ENCODE results near the gene C22orf39. TPM values are rescaled to one million over a fixed set of nuclear protein-coding genes. Genes with fewer than 3 reads are reported as not detected.

The C22orf39 gene
- total RNA-seq, 1 experiment from 2014 or later, result 39.0 TPM

GRCh38 chr22:19471572-19471971 is 24.1 kb upstream of the C22orf39 start:
- Histone ChIP-seq H2AFZ (ENCODE audit: low read length) (no peak overlapping the region), H3K4me3 (ENCODE audit: low read length) (no peak overlapping the region), H3K4me2 (ENCODE audit: low read depth, low read length, poor library complexity, severe bottlenecking) (no peak overlapping the region), H3K27me3 (ENCODE audit: low read length) (no peaks in the 10 kb centered on the region), H4K20me1 (ENCODE audit: insufficient read depth, low read depth, low read length) (peaks cover 3% of the 10 kb centered on the region; the same call in 1 of the 2 replicates), H3K4me1 (ENCODE audit: low read length) (peaks cover 7% of the 10 kb centered on the region), H3K79me2 (ENCODE audit: low read length) (peaks cover 34% of the 10 kb centered on the region), H3K9me3 (ENCODE audit: low read length) (no peaks in the 10 kb centered on the region), H3K36me3 (ENCODE audit: insufficient read depth, low read length) (peaks cover 36% of the 10 kb centered on the region; the same call in 1 of the 2 replicates), H3K27ac (ENCODE audit: low read length) (no peak overlapping the region), H3K9ac (ENCODE audit: low read length) (no peak overlapping the region), H3K9me2 (replicated peaks; ENCODE audit: insufficient read depth, low read length) (no peaks in the 10 kb centered on the region)
- no peak for DNase-seq

- DNase-seq, result no peak
- Histone ChIP-seq H3K9me3 (ENCODE audit: low read length) (no peaks in the 10 kb centered on the region), H2AFZ (ENCODE audit: low read length) (no peak overlapping the region), H3K4me2 (ENCODE audit: low read depth, low read length, poor library complexity, severe bottlenecking) (no peak overlapping the region), H3K9me2 (replicated peaks; ENCODE audit: insufficient read depth, low read length) (no peaks in the 10 kb centered on the region), H3K4me3 (ENCODE audit: low read length) (no peak overlapping the region), H3K9ac (ENCODE audit: low read length) (no peak overlapping the region), H3K79me2 (ENCODE audit: low read length) (peaks cover 21% of the 10 kb centered on the region), H4K20me1 (ENCODE audit: insufficient read depth, low read depth, low read length) (peaks cover 3% of the 10 kb centered on the region; the same call in 1 of the 2 replicates), H3K4me1 (ENCODE audit: low read length) (no peaks in the 10 kb centered on the region), H3K27me3 (ENCODE audit: low read length) (no peaks in the 10 kb centered on the region), H3K27ac (ENCODE audit: low read length) (no peak overlapping the region), H3K36me3 (ENCODE audit: insufficient read depth, low read length) (peaks cover 31% of the 10 kb centered on the region; the same call in 1 of the 2 replicates)
Measured at GRCh38 chr22:19470010-19470409, 22.5 kb upstream of the C22orf39 start.

- no peak for DNase-seq
- H3K9ac ChIP-seq (ENCODE audit: low read length), result no peak overlapping the region
- no peaks in the 10 kb centered on the region; the same call in 1 of the 2 replicates for H4K20me1 ChIP-seq (ENCODE audit: insufficient read depth, low read depth, low read length)
- no peaks in the 10 kb centered on the region for H3K9me3 ChIP-seq (ENCODE audit: low read length)
- H3K4me1 ChIP-seq (ENCODE audit: low read length), result no peaks in the 10 kb centered on the region
- H3K36me3 ChIP-seq (ENCODE audit: insufficient read depth, low read length), result peaks cover 30% of the 10 kb centered on the region; the same call in 1 of the 2 replicates
- H3K79me2 ChIP-seq (ENCODE audit: low read length), result peaks cover 17% of the 10 kb centered on the region
- no peak overlapping the region for H3K4me2 ChIP-seq (ENCODE audit: low read depth, low read length, poor library complexity, severe bottlenecking)
- no peak overlapping the region for H3K27ac ChIP-seq (ENCODE audit: low read length)
- H3K4me3 ChIP-seq (ENCODE audit: low read length), result no peak overlapping the region
- no peaks in the 10 kb centered on the region for H3K9me2 ChIP-seq (replicated peaks; ENCODE audit: insufficient read depth, low read length)
- no peaks in the 10 kb centered on the region for H3K27me3 ChIP-seq (ENCODE audit: low read length)
- no peak overlapping the region for H2AFZ ChIP-seq (ENCODE audit: low read length)
Measured at GRCh38 chr22:19469421-19469820, 21.9 kb upstream of the C22orf39 start.

GRCh38 chr22:19467912-19468311 is 20.4 kb upstream of the C22orf39 start:
- Histone ChIP-seq H3K4me3 (ENCODE audit: low read length) (no peak overlapping the region), H3K9me3 (ENCODE audit: low read length) (no peaks in the 10 kb centered on the region), H3K4me1 (ENCODE audit: low read length) (no peaks in the 10 kb centered on the region), H3K36me3 (ENCODE audit: insufficient read depth, low read length) (peaks cover 42% of the 10 kb centered on the region; the same call in 1 of the 2 replicates), H3K27ac (ENCODE audit: low read length) (no peak overlapping the region), H2AFZ (ENCODE audit: low read length) (no peak overlapping the region), H4K20me1 (ENCODE audit: insufficient read depth, low read depth, low read length) (no peaks in the 10 kb centered on the region; the same call in 1 of the 2 replicates), H3K4me2 (ENCODE audit: low read depth, low read length, poor library complexity, severe bottlenecking) (no peak overlapping the region), H3K79me2 (ENCODE audit: low read length) (peaks cover 10% of the 10 kb centered on the region), H3K27me3 (ENCODE audit: low read length) (no peaks in the 10 kb centered on the region), H3K9ac (ENCODE audit: low read length) (no peak overlapping the region), H3K9me2 (replicated peaks; ENCODE audit: insufficient read depth, low read length) (no peaks in the 10 kb centered on the region)
- no peak for DNase-seq

GRCh38 chr22:19466848-19467752 is 19.6 kb upstream of the C22orf39 start:
- Histone ChIP-seq H3K4me2 (ENCODE audit: low read depth, low read length, poor library complexity, severe bottlenecking) (no peak overlapping the region), H3K9me2 (replicated peaks; ENCODE audit: insufficient read depth, low read length) (no peaks in the 10 kb centered on the region), H3K4me1 (ENCODE audit: low read length) (no peaks in the 10 kb centered on the region), H4K20me1 (ENCODE audit: insufficient read depth, low read depth, low read length) (no peaks in the 10 kb centered on the region; the same call in 1 of the 2 replicates), H3K4me3 (ENCODE audit: low read length) (no peak overlapping the region), H2AFZ (ENCODE audit: low read length) (no peak overlapping the region), H3K27ac (ENCODE audit: low read length) (no peak overlapping the region), H3K27me3 (ENCODE audit: low read length) (no peaks in the 10 kb centered on the region), H3K79me2 (ENCODE audit: low read length) (0 out of 2 replicates have a peak, but pooled peaks cover 6% of the 10 kb centered on the region), H3K9ac (ENCODE audit: low read length) (no peak overlapping the region), H3K36me3 (ENCODE audit: insufficient read depth, low read length) (peaks cover 42% of the 10 kb centered on the region; the same call in 1 of the 2 replicates), H3K9me3 (ENCODE audit: low read length) (no peaks in the 10 kb centered on the region)
- no peak for DNase-seq

GRCh38 chr22:19466126-19466716 is 18.7 kb upstream of the C22orf39 start:
- Histone ChIP-seq H3K9me2 (replicated peaks; ENCODE audit: insufficient read depth, low read length) (no peaks in the 10 kb centered on the region), H3K4me1 (ENCODE audit: low read length) (no peaks in the 10 kb centered on the region), H3K9me3 (ENCODE audit: low read length) (no peaks in the 10 kb centered on the region), H3K4me3 (ENCODE audit: low read length) (no peak overlapping the region), H3K36me3 (ENCODE audit: insufficient read depth, low read length) (peaks cover 46% of the 10 kb centered on the region; the same call in 1 of the 2 replicates), H3K27me3 (ENCODE audit: low read length) (no peaks in the 10 kb centered on the region), H3K4me2 (ENCODE audit: low read depth, low read length, poor library complexity, severe bottlenecking) (no peak overlapping the region), H3K79me2 (ENCODE audit: low read length) (0 out of 2 replicates have a peak, but pooled peaks cover 6% of the 10 kb centered on the region), H4K20me1 (ENCODE audit: insufficient read depth, low read depth, low read length) (no peaks in the 10 kb centered on the region; the same call in 1 of the 2 replicates), H2AFZ (ENCODE audit: low read length) (no peak overlapping the region), H3K27ac (ENCODE audit: low read length) (no peak overlapping the region), H3K9ac (ENCODE audit: low read length) (no peak overlapping the region)
- DNase-seq, result no peak

GRCh38 chr22:19464975-19465374 is 17.5 kb upstream of the C22orf39 start:
- Histone ChIP-seq H3K4me1 (ENCODE audit: low read length) (no peaks in the 10 kb centered on the region), H3K9ac (ENCODE audit: low read length) (no peak overlapping the region), H3K4me3 (ENCODE audit: low read length) (no peak overlapping the region), H3K9me2 (replicated peaks; ENCODE audit: insufficient read depth, low read length) (no peaks in the 10 kb centered on the region), H3K36me3 (ENCODE audit: insufficient read depth, low read length) (peaks cover 54% of the 10 kb centered on the region; the same call in 1 of the 2 replicates), H3K4me2 (ENCODE audit: low read depth, low read length, poor library complexity, severe bottlenecking) (no peak overlapping the region), H3K27ac (ENCODE audit: low read length) (no peak overlapping the region), H3K9me3 (ENCODE audit: low read length) (no peaks in the 10 kb centered on the region), H3K79me2 (ENCODE audit: low read length) (0 out of 2 replicates have a peak, but pooled peaks cover 6% of the 10 kb centered on the region), H3K27me3 (ENCODE audit: low read length) (no peaks in the 10 kb centered on the region), H2AFZ (ENCODE audit: low read length) (no peak overlapping the region), H4K20me1 (ENCODE audit: insufficient read depth, low read depth, low read length) (no peaks in the 10 kb centered on the region; the same call in 1 of the 2 replicates)
- DNase-seq, result no peak

GRCh38 chr22:19464546-19464945 is 17.0 kb upstream of the C22orf39 start:
- H3K9ac ChIP-seq (ENCODE audit: low read length), result no peak overlapping the region
- no peaks in the 10 kb centered on the region for H3K27me3 ChIP-seq (ENCODE audit: low read length)
- H3K9me2 ChIP-seq (replicated peaks; ENCODE audit: insufficient read depth, low read length), result no peaks in the 10 kb centered on the region
- H2AFZ ChIP-seq (ENCODE audit: low read length), result no peak overlapping the region
- 0 out of 2 replicates have a peak, but pooled peaks cover 6% of the 10 kb centered on the region for H3K79me2 ChIP-seq (ENCODE audit: low read length)
- no peaks in the 10 kb centered on the region; the same call in 1 of the 2 replicates for H4K20me1 ChIP-seq (ENCODE audit: insufficient read depth, low read depth, low read length)
- DNase-seq, result no peak
- H3K4me2 ChIP-seq (ENCODE audit: low read depth, low read length, poor library complexity, severe bottlenecking), result no peak overlapping the region
- no peak overlapping the region for H3K4me3 ChIP-seq (ENCODE audit: low read length)
- peaks cover 50% of the 10 kb centered on the region; the same call in 1 of the 2 replicates for H3K36me3 ChIP-seq (ENCODE audit: insufficient read depth, low read length)
- H3K4me1 ChIP-seq (ENCODE audit: low read length), result no peaks in the 10 kb centered on the region
- no peak overlapping the region for H3K27ac ChIP-seq (ENCODE audit: low read length)
- no peaks in the 10 kb centered on the region for H3K9me3 ChIP-seq (ENCODE audit: low read length)
